ENCODE results near the gene PTPRM. TPM values are rescaled to one million over a fixed set of nuclear protein-coding genes. Genes with fewer than 3 reads are reported as not detected.

PTPRM gene
- total and polyA plus RNA-seq, 4 donors = 9.2 to 23.0 (median 12.7) TPM

GRCh38 chr18:7725897-7726296 is 158.8 kb downstream of the PTPRM start:
- no peak for DNase-seq (ENCODE audit: low spot score)
- TF ChIP-seq SP1 (IDR thresholded peaks at IDR 0.05) (no peak), GABPA (IDR thresholded peaks at IDR 0.05 in 1 of 2, conservative IDR thresholded peaks at IDR 0.05 in 1 of 2) (no peak), JUND (IDR thresholded peaks at IDR 0.05) (no peak)
- TF ChIP-seq, protein P1, sequence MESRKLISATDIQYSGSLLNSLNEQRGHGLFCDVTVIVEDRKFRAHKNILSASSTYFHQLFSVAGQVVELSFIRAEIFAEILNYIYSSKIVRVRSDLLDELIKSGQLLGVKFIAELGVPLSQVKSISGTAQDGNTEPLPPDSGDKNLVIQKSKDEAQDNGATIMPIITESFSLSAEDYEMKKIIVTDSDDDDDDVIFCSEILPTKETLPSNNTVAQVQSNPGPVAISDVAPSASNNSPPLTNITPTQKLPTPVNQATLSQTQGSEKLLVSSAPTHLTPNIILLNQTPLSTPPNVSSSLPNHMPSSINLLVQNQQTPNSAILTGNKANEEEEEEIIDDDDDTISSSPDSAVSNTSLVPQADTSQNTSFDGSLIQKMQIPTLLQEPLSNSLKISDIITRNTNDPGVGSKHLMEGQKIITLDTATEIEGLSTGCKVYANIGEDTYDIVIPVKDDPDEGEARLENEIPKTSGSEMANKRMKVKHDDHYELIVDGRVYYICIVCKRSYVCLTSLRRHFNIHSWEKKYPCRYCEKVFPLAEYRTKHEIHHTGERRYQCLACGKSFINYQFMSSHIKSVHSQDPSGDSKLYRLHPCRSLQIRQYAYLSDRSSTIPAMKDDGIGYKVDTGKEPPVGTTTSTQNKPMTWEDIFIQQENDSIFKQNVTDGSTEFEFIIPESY (IDR thresholded peaks at IDR 0.05) = no peak
- TF ChIP-seq, protein P2, sequence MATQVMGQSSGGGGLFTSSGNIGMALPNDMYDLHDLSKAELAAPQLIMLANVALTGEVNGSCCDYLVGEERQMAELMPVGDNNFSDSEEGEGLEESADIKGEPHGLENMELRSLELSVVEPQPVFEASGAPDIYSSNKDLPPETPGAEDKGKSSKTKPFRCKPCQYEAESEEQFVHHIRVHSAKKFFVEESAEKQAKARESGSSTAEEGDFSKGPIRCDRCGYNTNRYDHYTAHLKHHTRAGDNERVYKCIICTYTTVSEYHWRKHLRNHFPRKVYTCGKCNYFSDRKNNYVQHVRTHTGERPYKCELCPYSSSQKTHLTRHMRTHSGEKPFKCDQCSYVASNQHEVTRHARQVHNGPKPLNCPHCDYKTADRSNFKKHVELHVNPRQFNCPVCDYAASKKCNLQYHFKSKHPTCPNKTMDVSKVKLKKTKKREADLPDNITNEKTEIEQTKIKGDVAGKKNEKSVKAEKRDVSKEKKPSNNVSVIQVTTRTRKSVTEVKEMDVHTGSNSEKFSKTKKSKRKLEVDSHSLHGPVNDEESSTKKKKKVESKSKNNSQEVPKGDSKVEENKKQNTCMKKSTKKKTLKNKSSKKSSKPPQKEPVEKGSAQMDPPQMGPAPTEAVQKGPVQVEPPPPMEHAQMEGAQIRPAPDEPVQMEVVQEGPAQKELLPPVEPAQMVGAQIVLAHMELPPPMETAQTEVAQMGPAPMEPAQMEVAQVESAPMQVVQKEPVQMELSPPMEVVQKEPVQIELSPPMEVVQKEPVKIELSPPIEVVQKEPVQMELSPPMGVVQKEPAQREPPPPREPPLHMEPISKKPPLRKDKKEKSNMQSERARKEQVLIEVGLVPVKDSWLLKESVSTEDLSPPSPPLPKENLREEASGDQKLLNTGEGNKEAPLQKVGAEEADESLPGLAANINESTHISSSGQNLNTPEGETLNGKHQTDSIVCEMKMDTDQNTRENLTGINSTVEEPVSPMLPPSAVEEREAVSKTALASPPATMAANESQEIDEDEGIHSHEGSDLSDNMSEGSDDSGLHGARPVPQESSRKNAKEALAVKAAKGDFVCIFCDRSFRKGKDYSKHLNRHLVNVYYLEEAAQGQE (IDR thresholded peaks at IDR 0.05) = no peak
- TF ChIP-seq, protein P3, sequence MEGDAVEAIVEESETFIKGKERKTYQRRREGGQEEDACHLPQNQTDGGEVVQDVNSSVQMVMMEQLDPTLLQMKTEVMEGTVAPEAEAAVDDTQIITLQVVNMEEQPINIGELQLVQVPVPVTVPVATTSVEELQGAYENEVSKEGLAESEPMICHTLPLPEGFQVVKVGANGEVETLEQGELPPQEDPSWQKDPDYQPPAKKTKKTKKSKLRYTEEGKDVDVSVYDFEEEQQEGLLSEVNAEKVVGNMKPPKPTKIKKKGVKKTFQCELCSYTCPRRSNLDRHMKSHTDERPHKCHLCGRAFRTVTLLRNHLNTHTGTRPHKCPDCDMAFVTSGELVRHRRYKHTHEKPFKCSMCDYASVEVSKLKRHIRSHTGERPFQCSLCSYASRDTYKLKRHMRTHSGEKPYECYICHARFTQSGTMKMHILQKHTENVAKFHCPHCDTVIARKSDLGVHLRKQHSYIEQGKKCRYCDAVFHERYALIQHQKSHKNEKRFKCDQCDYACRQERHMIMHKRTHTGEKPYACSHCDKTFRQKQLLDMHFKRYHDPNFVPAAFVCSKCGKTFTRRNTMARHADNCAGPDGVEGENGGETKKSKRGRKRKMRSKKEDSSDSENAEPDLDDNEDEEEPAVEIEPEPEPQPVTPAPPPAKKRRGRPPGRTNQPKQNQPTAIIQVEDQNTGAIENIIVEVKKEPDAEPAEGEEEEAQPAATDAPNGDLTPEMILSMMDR (IDR thresholded peaks at IDR 0.05; ENCODE audit: low read depth, low read length, missing input control) = no peak
- no peaks in the 10 kb centered on the region for H3K9me3 ChIP-seq (ENCODE audit: control insufficient read depth in 4 of 4, low read length in 3 of 4)

DNA sequence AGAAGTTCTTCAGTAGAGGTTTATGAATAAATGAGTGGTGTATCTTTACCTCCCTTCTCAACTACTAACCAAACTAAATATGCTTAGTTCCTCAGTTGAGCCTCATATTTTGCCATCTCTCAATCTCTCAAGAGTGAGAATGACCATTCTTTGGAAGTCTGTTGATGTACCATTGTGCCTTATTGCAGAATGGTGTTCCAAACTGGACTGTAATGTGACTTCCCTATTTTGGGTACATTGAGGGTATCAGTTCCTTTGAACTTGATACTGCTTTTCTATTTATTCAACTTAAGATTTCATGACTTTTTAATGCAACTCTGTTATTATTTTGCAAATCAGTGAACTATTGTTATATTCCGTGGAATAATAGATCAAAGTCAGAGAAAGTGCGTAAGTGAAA is 159.4 kb downstream of the PTPRM start:
- H3K27ac ChIP-seq (ENCODE audit: low read depth in 1 of 2, low read length in 2 of 2) = no peak overlapping the region
- no peaks in the 10 kb centered on the region for H3K27me3 ChIP-seq (ENCODE audit: control insufficient read depth in 4 of 4, insufficient read depth in 4 of 4, low read length in 3 of 4)
- no peak for DNase-seq (ENCODE audit: low spot score)
- WGBS = 65% methylated on average over 2 of the region's 2 CpGs
- H3K4me3 ChIP-seq (ENCODE audit: low read depth in 1 of 3, low read length in 3 of 3) = no peak overlapping the region
- no peak overlapping the region for H3K9ac ChIP-seq (ENCODE audit: low read depth in 1 of 2, low read length in 2 of 2)
- no peaks in the 10 kb centered on the region for H3K36me3 ChIP-seq (ENCODE audit: control insufficient read depth in 4 of 4, insufficient read depth in 3 of 4, low read depth in 1 of 4, low read length in 3 of 4)
- H3K4me1 ChIP-seq (ENCODE audit: control insufficient read depth in 4 of 4, insufficient read depth in 4 of 4, low read length in 3 of 4) = peaks cover 0 to 3% (median 0%) of the 10 kb centered on the region in 4 donors
- H3K9me3 ChIP-seq (ENCODE audit: control insufficient read depth in 4 of 4, low read length in 3 of 4) = no peaks in the 10 kb centered on the region
- TF ChIP-seq JUND (IDR thresholded peaks at IDR 0.05) (no peak), ATF3 (IDR thresholded peaks at IDR 0.05) (no peak), MAX (IDR thresholded peaks at IDR 0.05) (no peak)

More at GRCh38 chr18:7725897-7726296, 158.8 kb downstream of the PTPRM start:
- Histone ChIP-seq H3K36me3 (ENCODE audit: control insufficient read depth in 4 of 4, insufficient read depth in 3 of 4, low read depth in 1 of 4, low read length in 3 of 4) (no peaks in the 10 kb centered on the region), H3K27me3 (ENCODE audit: control insufficient read depth in 4 of 4, insufficient read depth in 4 of 4, low read length in 3 of 4) (no peaks in the 10 kb centered on the region), H3K27ac (ENCODE audit: low read depth in 1 of 2, low read length in 2 of 2) (no peak overlapping the region), H3K4me3 (ENCODE audit: low read depth in 1 of 3, low read length in 3 of 3) (no peak overlapping the region), H3K4me1 (ENCODE audit: control insufficient read depth in 4 of 4, insufficient read depth in 4 of 4, low read length in 3 of 4) (peaks cover 0 to 3% (median 0%) of the 10 kb centered on the region in 4 donors), H3K9ac (ENCODE audit: low read depth in 1 of 2, low read length in 2 of 2) (no peak overlapping the region)
- 95% methylated on average over 10 of the region's 10 CpGs for WGBS
